RKO (cell line): ENCODE measurements around the gene CHST14.

Experiments used
- DNase-seq: peaks from one replicate; pipeline ENCODE4 v3.0.0-alpha.2; 2016; ENCODE audit warnings: low spot score

Gene CHST14

GRCh38 chr15:40463279-40463678 lies 7.5 kb upstream of the CHST14 start:
- no peak for DNase-seq

- DNase-seq: no peak
Measured at GRCh38 chr15:40463886-40464545, 6.8 kb upstream of the CHST14 start.

- no peak for DNase-seq
Measured at GRCh38 chr15:40464595-40465185, 6.1 kb upstream of the CHST14 start.

GRCh38 chr15:40465939-40466338 lies 4.8 kb upstream of the CHST14 start:
- DNase-seq: no peak

- DNase-seq: no peak
Measured at GRCh38 chr15:40466426-40467260, 4.1 kb upstream of the CHST14 start.

GRCh38 chr15:40467261-40467615 lies 3.5 kb upstream of the CHST14 start:
- DNase-seq: no peak

GRCh38 chr15:40468898-40469331 lies 1.9 kb upstream of the CHST14 start:
- DNase-seq: no peak

- DNase-seq: peak; percentile 11
Measured at GRCh38 chr15:40469776-40470390, 901 bp upstream of the CHST14 start.

- peak; percentile 40 for DNase-seq
Measured at GRCh38 chr15:40471105-40471807, 472 bp downstream of the CHST14 start.

- no peak for DNase-seq
Measured at GRCh38 chr15:40471808-40472150, 995 bp downstream of the CHST14 start.

- no peak for DNase-seq
Measured at GRCh38 chr15:40472171-40472727, 1.5 kb downstream of the CHST14 start.

GRCh38 chr15:40474581-40474980 lies 3.8 kb downstream of the CHST14 start:
- DNase-seq: no peak

GRCh38 chr15:40477642-40478327 lies 7.0 kb downstream of the CHST14 start:
- no peak for DNase-seq

- no peak for DNase-seq
Measured at GRCh38 chr15:40479024-40479423, 8.2 kb downstream of the CHST14 start.

GRCh38 chr15:40481341-40482074 lies 10.7 kb downstream of the CHST14 start:
- DNase-seq: no peak

GRCh38 chr15:40483919-40484318 lies 13.1 kb downstream of the CHST14 start:
- no peak for DNase-seq

GRCh38 chr15:40486066-40486770 lies 15.4 kb downstream of the CHST14 start:
- no peak for DNase-seq

GRCh38 chr15:40487816-40488682 lies 17.3 kb downstream of the CHST14 start:
- no peak for DNase-seq
